K562 (cell line): Measurements from ENCODE around the gene SYT14. TPM values are rescaled to one million over a fixed set of nuclear protein-coding genes. Genes with fewer than 3 reads are reported as not detected.

Source experiments
- ATAC-seq: fragments of 200-7000 bp; cut with Tn5 transposase; 3 replicates; pipeline ENCODE4 v1.9.1; 2020; ENCODE audit warnings: moderate library complexity
- BruUV-seq: library from RNA; stranded (reverse); fragments of 400-500 nt; replicated peaks from 2 replicates; lab custom pipeline; 2021; lab: Mats Ljungman, UMichigan
- CTCF ChIA-PET: fragments of 300-600 bp; formaldehyde crosslinking; extraction: SDS; loops from one replicate; lab custom pipeline; 2021; ENCODE audit warnings: low intra/inter-chr PET ratio; lab: Yijun Ruan, JAX
- POLR2A ChIA-PET: fragments of 300-600, 350-650 bp; sonication (Branson Sonifier 250); formaldehyde crosslinking; extraction: SDS; loops from one replicate; lab custom pipeline; 2021; ENCODE audit warnings: antibody characterized with exemption, inconsistent platforms; lab: Yijun Ruan, JAX
- DNase-seq, 4 experiments: peaks; one replicate each; pipeline versions ENCODE4 v3.0.0 to v3.0.0-alpha.2; 2011 to 2018; ENCODE audit warnings: low spot score in 3 of 4, mixed read lengths in 3 of 4; ENCODE audit errors: extremely low read depth in 1 of 4
- FAIRE-seq: peaks from 2 replicates; lab custom pipeline; 2011; peaks lifted over from hg19 to GRCh38; lab: Jason Lieb, UNC
- H2AFZ ChIP-seq: 2 replicates; pipeline ENCODE4 v1.6.0; 2011; ENCODE audit warnings: low read depth, low read length, control low read depth, inconsistent platforms
- H3K27ac ChIP-seq: fragments of 200-600 bp; 3 replicates; pipeline ENCODE4 v1.8.0; 2011; ENCODE audit warnings: low read depth, mild to moderate bottlenecking, control low read depth, inconsistent platforms, low read length, moderate library complexity, mixed read lengths; ENCODE audit errors: extremely low read depth
- H3K27me3 ChIP-seq, 2 experiments: fragments of 300-600 bp in 1 of 2; 2 replicates in 1 of 2; 3 replicates in 1 of 2; pipeline versions ENCODE4 v1.6.0 to v1.8.0; 2011; ENCODE audit warnings: inconsistent platforms in 2 of 2, low read length in 2 of 2, mild to moderate bottlenecking in 1 of 2, mixed read lengths in 1 of 2, moderate library complexity in 1 of 2; ENCODE audit not compliant: control insufficient read depth in 2 of 2, insufficient read depth in 2 of 2
- H3K36me3 ChIP-seq: fragments of 300-600 bp; 3 replicates; pipeline ENCODE4 v1.8.0; 2011; ENCODE audit warnings: mild to moderate bottlenecking, low read length, inconsistent platforms; ENCODE audit not compliant: control insufficient read depth, insufficient read depth
- H3K4me1 ChIP-seq, 2 experiments: fragments of 200-600 bp in 1 of 2; replicated peaks in 1 of 2; 2 replicates in 1 of 2; 3 replicates in 1 of 2; pipeline versions ENCODE4 v1.5.1 to v1.8.0; 2011; ENCODE audit warnings: inconsistent platforms in 2 of 2, low read length in 2 of 2, mild to moderate bottlenecking in 1 of 2, mixed read lengths in 1 of 2, moderate library complexity in 1 of 2; ENCODE audit not compliant: control insufficient read depth in 2 of 2, insufficient read depth in 2 of 2
- H3K4me2 ChIP-seq: 2 replicates; pipeline ENCODE4 v1.6.1; 2011; ENCODE audit warnings: low read length, control low read depth, inconsistent platforms, mixed read lengths; ENCODE audit not compliant: insufficient read depth
- H3K4me3 ChIP-seq: fragments of 200-600 bp; sonication (generic), shearing (Covaris generic); 2 replicates; pipeline ENCODE4 v1.5.1; 2016; ENCODE audit warnings: control low read depth, inconsistent platforms
- H3K79me2 ChIP-seq: fragments of 200-600 bp; 3 replicates; pipeline ENCODE4 v1.8.0; 2011; ENCODE audit warnings: low read length, inconsistent platforms; ENCODE audit not compliant: control insufficient read depth, insufficient read depth
- H3K9ac ChIP-seq, 2 experiments: 2 replicates each; pipeline versions ENCODE4 v1.6.0 to v1.6.1; 2011; ENCODE audit warnings: low read depth in 2 of 2, low read length in 2 of 2, control low read depth in 1 of 2, inconsistent platforms in 1 of 2, mild to moderate bottlenecking in 1 of 2, mixed read lengths in 1 of 2; ENCODE audit not compliant: insufficient read depth in 1 of 2
- H3K9me1 ChIP-seq: one replicate; pipeline ENCODE4 v1.6.0; 2011; ENCODE audit warnings: inconsistent platforms, mild to moderate bottlenecking, low read length, moderate library complexity; ENCODE audit not compliant: control insufficient read depth, insufficient read depth
- H3K9me3 ChIP-seq: replicated peaks from 2 replicates; pipeline ENCODE4 v1.5.1; 2011; ENCODE audit warnings: low read depth, low read length, inconsistent platforms; ENCODE audit not compliant: control insufficient read depth, insufficient read depth
- H4K20me1 ChIP-seq: replicated peaks from 2 replicates; pipeline ENCODE4 v1.6.1; 2011; ENCODE audit warnings: low read length, inconsistent platforms, mixed read lengths; ENCODE audit not compliant: control insufficient read depth, insufficient read depth
- CHD2 ChIP-seq: IDR thresholded peaks from 2 replicates; pipeline ENCODE4 v1.6.1; 2011; ENCODE audit warnings: low read depth, low read length
- HDGF ChIP-seq: fragments of 450-650 bp; IDR thresholded peaks from 2 replicates; pipeline ENCODE4 v1.6.1; 2016
- MTF1 ChIP-seq: fragments of 250-450 bp; sonication (Bioruptor Pico); IDR thresholded peaks from 2 replicates; pipeline ENCODE4 v1.9.0; 2021; ENCODE audit warnings: moderate library complexity, mild to moderate bottlenecking, inconsistent platforms, borderline replicate concordance
- NCOA6 ChIP-seq: fragments of 450-650 bp; IDR thresholded peaks from 2 replicates; pipeline ENCODE4 v1.6.1; 2017; ENCODE audit warnings: mild to moderate bottlenecking
- PURB ChIP-seq: sonication (generic); formaldehyde crosslinking; IDR thresholded peaks from 2 replicates; pipeline ENCODE4 v1.9.0; 2021; ENCODE audit warnings: low read depth, mild to moderate bottlenecking, missing genetic modification reagents
- TCF3 ChIP-seq: sonication (generic); formaldehyde crosslinking; IDR thresholded peaks from 2 replicates; pipeline ENCODE4 v1.4.0; 2020; ENCODE audit warnings: mild to moderate bottlenecking, missing genetic modification reagents
- WGBS: fragments of 100-300 bp; shearing (Covaris generic); methylation state at CpG from one replicate; pipeline ENCODE4 v1.1.6; 2016; ENCODE audit warnings: low coverage, mixed read lengths; ENCODE audit not compliant: insufficient coverage; ENCODE audit errors: missing lambda C conversion rate; 5-methylcytosine and 5-hydroxymethylcytosine counted together
- in situ Hi-C: fragments of 300-500 bp; cut with MboI; formaldehyde crosslinking; loops from 4 replicates; pipeline ENCODE4 v1.15.0; 2018; ENCODE audit warnings: inconsistent platforms, mixed read lengths
- intact Hi-C: fragments of 100-400 bp; cut with micrococcal nuclease; formaldehyde crosslinking; loops from 2 replicates; pipeline ENCODE4 v1.14.2; 2022
- polyA plus RNA-seq, 8 experiments: library from polyadenylated mRNA; depleted of rRNA in 4 of 8; stranded (reverse) in 5 of 8; unstranded in 3 of 8; fragments of >200 nt; fragmentation: Nextera tagmentation in 2 of 8; fragmentation: Illumina TruSeq in 1 of 8; extraction: Ambion mirVana in 2 of 8; extraction: Trizol in 1 of 8; gene quantifications; 2 replicates each; pipeline versions ENCODE4 v1.2.1 to v1.2.3, GENCODE V29; 2011 to 2014; ENCODE audit warnings: inconsistent platforms in 1 of 8, missing spikeins in 1 of 8
- total RNA-seq, 7 experiments: library from RNA; depleted of rRNA in 6 of 7; stranded (reverse); fragments of >200 nt in 6 of 7; fragmentation: Illumina TruSeq in 2 of 7; extraction: Trizol in 2 of 7; gene quantifications; 2 replicates each; pipeline versions ENCODE4 v1.2.1 to v1.2.3, GENCODE V29; 2011 to 2021; ENCODE audit warnings: low replicate concordance in 1 of 7
- TF ChIP-seq, protein P1 (sequence below): fragments of 450-650 bp; IDR thresholded peaks from 2 replicates; pipeline ENCODE4 v1.6.1; 2016; ENCODE audit warnings: antibody characterized with exemption
- TF ChIP-seq, protein P2 (sequence below): fragments of 250-450 bp; sonication (Bioruptor Pico); IDR thresholded peaks from 2 replicates; pipeline ENCODE4 v1.5.0; 2020; ENCODE audit warnings: mild to moderate bottlenecking, borderline replicate concordance
- TF ChIP-seq, protein P3 (sequence below): fragments of 450-650 bp; formaldehyde crosslinking; IDR thresholded peaks from 2 replicates; pipeline ENCODE4 v1.4.0; 2020; ENCODE audit warnings: mild to moderate bottlenecking
- TF ChIP-seq, protein P4 (sequence below): fragments of 250-450 bp; sonication (Bioruptor Pico); IDR thresholded peaks from 2 replicates; pipeline ENCODE4 v1.4.0; 2020; ENCODE audit warnings: mild to moderate bottlenecking, moderate library complexity

Gene SYT14
- total and polyA plus RNA-seq, 9 of the 15 experiments (the other 6 are each of a cell fraction or from before 2014, with no cell fraction given) = 0.01 to 0.04 TPM; not detected in 7

DNA sequence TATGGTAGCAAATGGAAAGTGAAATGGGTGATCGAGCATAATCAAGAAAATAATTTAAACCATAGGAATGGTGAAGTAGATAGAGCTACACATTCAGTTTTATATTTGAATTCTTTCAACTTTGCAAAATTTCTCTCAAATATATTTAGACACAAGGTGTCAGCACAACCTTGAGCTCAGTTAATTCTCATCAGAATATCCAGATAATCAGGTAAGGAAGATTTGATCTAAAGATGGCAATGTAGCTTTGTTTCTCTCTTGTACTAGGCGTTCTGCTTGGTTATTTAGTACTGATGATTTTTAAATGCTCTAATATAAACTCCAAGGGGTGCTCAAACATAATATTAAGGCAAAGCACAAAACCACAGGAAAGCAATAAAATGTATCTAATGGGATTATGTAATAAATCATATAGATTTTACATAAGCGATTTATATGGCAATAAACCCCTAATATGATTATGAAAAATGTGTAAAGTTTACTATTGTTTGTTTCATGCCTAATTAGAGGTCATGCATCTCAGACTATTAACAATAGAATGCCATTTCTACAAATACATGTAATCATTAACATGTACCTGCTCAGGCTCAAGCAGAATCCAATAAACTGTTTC, 262.2 kb downstream of the SYT14 start:
- Histone ChIP-seq H3K9ac (no peak overlapping the region), H4K20me1 (no peaks in the 10 kb centered on the region), H3K4me1 (no peaks in the 10 kb centered on the region), H3K79me2 (no peaks in the 10 kb centered on the region), H3K9me3 (no peaks in the 10 kb centered on the region), H3K9me1 (no peaks in the 10 kb centered on the region), H3K4me3 (no peak overlapping the region), H2AFZ (no peak overlapping the region), H3K36me3 (no peaks in the 10 kb centered on the region), H3K4me2 (no peak overlapping the region), H3K27ac (no peak overlapping the region), H3K27me3 (no peaks in the 10 kb centered on the region; a peak in 1 of 5 replicates)
- DNase-seq = no peak
- no peak for FAIRE-seq
- BruUV-seq = no TSS peak
- TF ChIP-seq TCF3 (CRISPR knock-in tag) (no peak), NCOA6 (no peak), MTF1 (CRISPR knock-in tag) (no peak), CHD2 (no peak), HDGF (no peak), PURB (no peak)
- TF ChIP-seq, protein P1, sequence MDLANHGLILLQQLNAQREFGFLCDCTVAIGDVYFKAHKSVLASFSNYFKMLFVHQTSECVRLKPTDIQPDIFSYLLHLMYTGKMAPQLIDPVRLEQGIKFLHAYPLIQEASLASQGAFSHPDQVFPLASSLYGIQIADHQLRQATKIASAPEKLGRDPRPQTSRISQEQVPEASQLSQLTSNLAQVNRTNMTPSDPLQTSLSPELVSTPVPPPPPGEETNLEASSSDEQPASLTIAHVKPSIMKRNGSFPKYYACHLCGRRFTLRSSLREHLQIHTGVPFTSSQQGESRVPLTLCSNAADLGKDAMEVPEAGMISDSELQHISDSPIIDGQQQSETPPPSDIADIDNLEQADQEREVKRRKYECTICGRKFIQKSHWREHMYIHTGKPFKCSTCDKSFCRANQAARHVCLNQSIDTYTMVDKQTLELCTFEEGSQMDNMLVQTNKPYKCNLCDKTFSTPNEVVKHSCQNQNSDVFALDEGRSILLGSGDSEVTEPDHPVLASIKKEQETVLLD = no peak
- TF ChIP-seq, protein P2, sequence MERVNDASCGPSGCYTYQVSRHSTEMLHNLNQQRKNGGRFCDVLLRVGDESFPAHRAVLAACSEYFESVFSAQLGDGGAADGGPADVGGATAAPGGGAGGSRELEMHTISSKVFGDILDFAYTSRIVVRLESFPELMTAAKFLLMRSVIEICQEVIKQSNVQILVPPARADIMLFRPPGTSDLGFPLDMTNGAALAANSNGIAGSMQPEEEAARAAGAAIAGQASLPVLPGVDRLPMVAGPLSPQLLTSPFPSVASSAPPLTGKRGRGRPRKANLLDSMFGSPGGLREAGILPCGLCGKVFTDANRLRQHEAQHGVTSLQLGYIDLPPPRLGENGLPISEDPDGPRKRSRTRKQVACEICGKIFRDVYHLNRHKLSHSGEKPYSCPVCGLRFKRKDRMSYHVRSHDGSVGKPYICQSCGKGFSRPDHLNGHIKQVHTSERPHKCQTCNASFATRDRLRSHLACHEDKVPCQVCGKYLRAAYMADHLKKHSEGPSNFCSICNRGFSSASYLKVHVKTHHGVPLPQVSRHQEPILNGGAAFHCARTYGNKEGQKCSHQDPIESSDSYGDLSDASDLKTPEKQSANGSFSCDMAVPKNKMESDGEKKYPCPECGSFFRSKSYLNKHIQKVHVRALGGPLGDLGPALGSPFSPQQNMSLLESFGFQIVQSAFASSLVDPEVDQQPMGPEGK (CRISPR knock-in tag) = no peak
- TF ChIP-seq, protein P3, sequence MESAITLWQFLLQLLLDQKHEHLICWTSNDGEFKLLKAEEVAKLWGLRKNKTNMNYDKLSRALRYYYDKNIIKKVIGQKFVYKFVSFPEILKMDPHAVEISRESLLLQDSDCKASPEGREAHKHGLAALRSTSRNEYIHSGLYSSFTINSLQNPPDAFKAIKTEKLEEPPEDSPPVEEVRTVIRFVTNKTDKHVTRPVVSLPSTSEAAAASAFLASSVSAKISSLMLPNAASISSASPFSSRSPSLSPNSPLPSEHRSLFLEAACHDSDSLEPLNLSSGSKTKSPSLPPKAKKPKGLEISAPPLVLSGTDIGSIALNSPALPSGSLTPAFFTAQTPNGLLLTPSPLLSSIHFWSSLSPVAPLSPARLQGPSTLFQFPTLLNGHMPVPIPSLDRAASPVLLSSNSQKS (CRISPR knock-in tag) = no peak
- TF ChIP-seq, protein P4, sequence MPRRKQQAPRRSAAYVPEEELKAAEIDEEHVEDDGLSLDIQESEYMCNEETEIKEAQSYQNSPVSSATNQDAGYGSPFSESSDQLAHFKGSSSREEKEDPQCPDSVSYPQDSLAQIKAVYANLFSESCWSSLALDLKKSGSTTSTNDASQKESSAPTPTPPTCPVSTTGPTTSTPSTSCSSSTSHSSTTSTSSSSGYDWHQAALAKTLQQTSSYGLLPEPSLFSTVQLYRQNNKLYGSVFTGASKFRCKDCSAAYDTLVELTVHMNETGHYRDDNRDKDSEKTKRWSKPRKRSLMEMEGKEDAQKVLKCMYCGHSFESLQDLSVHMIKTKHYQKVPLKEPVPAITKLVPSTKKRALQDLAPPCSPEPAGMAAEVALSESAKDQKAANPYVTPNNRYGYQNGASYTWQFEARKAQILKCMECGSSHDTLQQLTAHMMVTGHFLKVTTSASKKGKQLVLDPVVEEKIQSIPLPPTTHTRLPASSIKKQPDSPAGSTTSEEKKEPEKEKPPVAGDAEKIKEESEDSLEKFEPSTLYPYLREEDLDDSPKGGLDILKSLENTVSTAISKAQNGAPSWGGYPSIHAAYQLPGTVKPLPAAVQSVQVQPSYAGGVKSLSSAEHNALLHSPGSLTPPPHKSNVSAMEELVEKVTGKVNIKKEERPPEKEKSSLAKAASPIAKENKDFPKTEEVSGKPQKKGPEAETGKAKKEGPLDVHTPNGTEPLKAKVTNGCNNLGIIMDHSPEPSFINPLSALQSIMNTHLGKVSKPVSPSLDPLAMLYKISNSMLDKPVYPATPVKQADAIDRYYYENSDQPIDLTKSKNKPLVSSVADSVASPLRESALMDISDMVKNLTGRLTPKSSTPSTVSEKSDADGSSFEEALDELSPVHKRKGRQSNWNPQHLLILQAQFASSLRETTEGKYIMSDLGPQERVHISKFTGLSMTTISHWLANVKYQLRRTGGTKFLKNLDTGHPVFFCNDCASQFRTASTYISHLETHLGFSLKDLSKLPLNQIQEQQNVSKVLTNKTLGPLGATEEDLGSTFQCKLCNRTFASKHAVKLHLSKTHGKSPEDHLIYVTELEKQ (CRISPR knock-in tag) = no peak
- intact Hi-C loops = no loop called here
- POLR2A ChIA-PET = no interaction called here
- ATAC-seq = no peak
- WGBS = 0% methylated on average over 3 of the region's 3 CpGs
- CTCF ChIA-PET = no interaction called here
- in situ Hi-C loops = no loop called here
